Measurements from ENCODE around the gene TM7SF2.

TM7SF2 gene

DNA sequence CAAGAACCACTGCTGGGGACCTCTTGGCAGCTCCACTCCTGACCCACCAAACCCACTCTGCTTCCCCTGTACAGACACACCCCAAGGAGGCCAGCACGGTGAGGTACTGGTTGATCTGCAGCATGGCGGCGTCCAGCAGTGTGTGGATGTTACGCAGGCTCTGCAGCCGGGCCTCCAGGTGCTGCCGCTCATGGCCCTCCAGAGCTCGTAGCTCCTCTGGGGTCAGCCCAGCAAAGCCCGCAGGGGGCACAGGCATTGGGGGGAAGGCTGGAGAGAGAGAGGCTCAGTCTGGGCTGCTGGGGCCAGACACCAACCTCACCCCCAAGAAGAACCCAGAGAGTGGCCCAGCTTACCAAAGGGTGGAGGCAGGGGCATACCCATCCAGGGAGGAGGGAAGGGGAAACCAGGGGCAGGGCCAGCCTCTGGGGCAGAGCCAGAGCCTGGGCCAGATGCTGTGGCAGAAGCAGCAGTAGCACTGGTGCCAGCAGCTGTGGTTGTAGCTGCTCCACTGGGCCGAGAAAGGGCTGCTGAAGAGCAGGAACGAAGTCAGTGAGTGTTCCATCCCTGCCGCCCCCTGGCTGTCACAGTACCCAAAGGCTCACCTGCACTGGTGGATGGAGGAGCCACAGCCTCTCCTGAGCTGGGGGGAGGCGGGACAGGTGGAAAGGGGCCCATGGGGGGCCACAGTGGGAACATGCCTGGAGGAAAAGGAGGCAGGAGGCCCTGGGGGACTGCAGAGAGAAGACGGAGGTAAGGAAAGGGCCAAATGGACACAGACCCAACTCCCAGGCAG is 18.2 kb downstream of the TM7SF2 start:
- no peaks in the 10 kb centered on the region for H3K27me3 ChIP-seq (ENCODE audit: insufficient read depth, low read length, poor library complexity, severe bottlenecking)
- TF ChIP-seq, protein P1, sequence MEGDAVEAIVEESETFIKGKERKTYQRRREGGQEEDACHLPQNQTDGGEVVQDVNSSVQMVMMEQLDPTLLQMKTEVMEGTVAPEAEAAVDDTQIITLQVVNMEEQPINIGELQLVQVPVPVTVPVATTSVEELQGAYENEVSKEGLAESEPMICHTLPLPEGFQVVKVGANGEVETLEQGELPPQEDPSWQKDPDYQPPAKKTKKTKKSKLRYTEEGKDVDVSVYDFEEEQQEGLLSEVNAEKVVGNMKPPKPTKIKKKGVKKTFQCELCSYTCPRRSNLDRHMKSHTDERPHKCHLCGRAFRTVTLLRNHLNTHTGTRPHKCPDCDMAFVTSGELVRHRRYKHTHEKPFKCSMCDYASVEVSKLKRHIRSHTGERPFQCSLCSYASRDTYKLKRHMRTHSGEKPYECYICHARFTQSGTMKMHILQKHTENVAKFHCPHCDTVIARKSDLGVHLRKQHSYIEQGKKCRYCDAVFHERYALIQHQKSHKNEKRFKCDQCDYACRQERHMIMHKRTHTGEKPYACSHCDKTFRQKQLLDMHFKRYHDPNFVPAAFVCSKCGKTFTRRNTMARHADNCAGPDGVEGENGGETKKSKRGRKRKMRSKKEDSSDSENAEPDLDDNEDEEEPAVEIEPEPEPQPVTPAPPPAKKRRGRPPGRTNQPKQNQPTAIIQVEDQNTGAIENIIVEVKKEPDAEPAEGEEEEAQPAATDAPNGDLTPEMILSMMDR (conservative IDR thresholded peaks at IDR 0.05; ENCODE audit: low read length): no peak
- TF ChIP-seq EZH2phosphoT487 (IDR thresholded peaks at IDR 0.05; ENCODE audit: borderline replicate concordance): no peak
- H3K4me1 ChIP-seq (ENCODE audit: insufficient read depth, low read length, poor library complexity, severe bottlenecking): peaks cover 17% of the 10 kb centered on the region
- no peak overlapping the region for H2AFZ ChIP-seq (ENCODE audit: low read length)
- peaks cover 21% of the 10 kb centered on the region for H4K20me1 ChIP-seq (ENCODE audit: insufficient read depth, low read length, poor library complexity, severe bottlenecking)
- H3F3A ChIP-seq (ENCODE audit: low read depth): no peaks in the 10 kb centered on the region
- no peak overlapping the region for H3K4me3 ChIP-seq (ENCODE audit: low read length, poor library complexity, severe bottlenecking)
- no peaks in the 10 kb centered on the region for H3K9me2 ChIP-seq (replicated peaks; ENCODE audit: low read depth, low read length)
- peaks cover 32% of the 10 kb centered on the region for H3K79me2 ChIP-seq (ENCODE audit: insufficient read depth, low read length)
- H3K4me2 ChIP-seq (ENCODE audit: low read depth, low read length, poor library complexity, severe bottlenecking): no peak overlapping the region
- H3K36me3 ChIP-seq (ENCODE audit: insufficient read depth, low read length): peaks cover 57% of the 10 kb centered on the region
- no peak overlapping the region for H3K9ac ChIP-seq (ENCODE audit: low read depth, low read length, poor library complexity, severe bottlenecking)
- no peaks in the 10 kb centered on the region for H3K9me3 ChIP-seq (ENCODE audit: insufficient read depth, low read depth, low read length)

DNA sequence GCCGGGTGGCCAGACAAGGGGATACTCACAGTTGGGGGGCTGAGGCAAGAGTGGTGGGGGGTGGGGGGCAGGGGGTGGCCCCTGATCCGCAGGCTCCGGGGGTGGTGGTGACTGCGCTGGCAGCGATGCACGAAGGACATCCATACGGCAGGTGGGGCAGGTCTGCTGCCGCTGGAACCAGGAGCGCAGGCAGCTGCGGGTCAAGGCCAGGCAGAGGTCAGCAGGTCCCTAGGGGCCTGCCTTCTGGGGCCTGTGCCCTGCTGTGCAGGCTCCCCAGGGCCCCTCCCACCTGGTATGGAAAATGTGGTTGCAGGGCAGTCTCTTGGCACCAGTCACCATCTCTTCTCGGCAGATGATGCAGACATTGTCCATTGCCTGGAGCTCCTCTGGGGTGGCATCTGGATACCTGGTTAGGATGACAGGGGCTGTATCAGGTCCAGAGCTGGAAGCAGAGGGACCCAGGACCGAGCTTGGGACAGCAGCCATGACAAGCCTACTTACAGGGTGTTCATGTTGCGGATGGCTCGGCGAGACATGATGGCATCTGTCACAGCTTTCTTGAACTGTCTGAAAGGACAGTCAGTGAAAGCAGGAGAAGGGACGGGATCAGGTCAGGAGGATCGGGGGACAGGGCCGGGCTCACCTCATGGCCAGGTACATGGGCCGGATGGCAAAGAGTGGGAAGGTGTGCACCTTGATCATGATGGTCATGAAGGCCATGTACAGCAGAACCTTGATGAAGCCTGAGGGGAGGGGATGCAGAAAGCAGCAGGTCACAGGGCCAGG is 19.2 kb downstream of the TM7SF2 start:
- TF ChIP-seq EZH2phosphoT487 (IDR thresholded peaks at IDR 0.05; ENCODE audit: borderline replicate concordance): no peak
- TF ChIP-seq, protein P1 (conservative IDR thresholded peaks at IDR 0.05; ENCODE audit: low read length): no peak
- Histone ChIP-seq H4K20me1 (ENCODE audit: insufficient read depth, low read length, poor library complexity, severe bottlenecking) (peaks cover 21% of the 10 kb centered on the region), H3K27me3 (ENCODE audit: insufficient read depth, low read length, poor library complexity, severe bottlenecking) (no peaks in the 10 kb centered on the region), H2AFZ (ENCODE audit: low read length) (no peak overlapping the region), H3K9me3 (ENCODE audit: insufficient read depth, low read depth, low read length) (no peaks in the 10 kb centered on the region), H3K4me2 (ENCODE audit: low read depth, low read length, poor library complexity, severe bottlenecking) (no peak overlapping the region), H3F3A (ENCODE audit: low read depth) (no peaks in the 10 kb centered on the region), H3K9me2 (replicated peaks; ENCODE audit: low read depth, low read length) (no peaks in the 10 kb centered on the region), H3K4me3 (ENCODE audit: low read length, poor library complexity, severe bottlenecking) (no peak overlapping the region), H3K79me2 (ENCODE audit: insufficient read depth, low read length) (peaks cover 26% of the 10 kb centered on the region), H3K4me1 (ENCODE audit: insufficient read depth, low read length, poor library complexity, severe bottlenecking) (peaks cover 20% of the 10 kb centered on the region), H3K9ac (ENCODE audit: low read depth, low read length, poor library complexity, severe bottlenecking) (no peak overlapping the region), H3K36me3 (ENCODE audit: insufficient read depth, low read length) (peaks cover 53% of the 10 kb centered on the region)

DNA sequence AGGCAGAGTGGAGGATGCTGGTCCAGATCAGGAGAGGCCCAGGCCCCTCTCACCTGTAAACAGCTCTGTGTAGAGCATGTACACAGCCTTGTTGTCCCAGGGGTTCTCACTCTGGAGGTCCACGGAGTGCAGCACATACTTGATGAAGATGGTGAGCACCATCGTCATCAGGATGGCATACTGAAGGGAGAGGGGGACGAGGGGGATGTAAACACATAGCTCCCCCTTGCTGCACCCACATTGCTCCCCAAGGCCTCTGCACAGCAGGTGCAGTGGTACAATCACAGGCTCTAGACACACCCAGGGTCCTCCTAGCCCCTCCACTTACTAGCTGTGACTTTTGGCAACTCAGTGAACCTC is 19.7 kb downstream of the TM7SF2 start:
- Histone ChIP-seq H3K9me2 (replicated peaks; ENCODE audit: low read depth, low read length) (no peaks in the 10 kb centered on the region), H3K9me3 (ENCODE audit: insufficient read depth, low read depth, low read length) (no peaks in the 10 kb centered on the region), H3K4me3 (ENCODE audit: low read length, poor library complexity, severe bottlenecking) (no peak overlapping the region), H4K20me1 (ENCODE audit: insufficient read depth, low read length, poor library complexity, severe bottlenecking) (peaks cover 21% of the 10 kb centered on the region), H3K4me1 (ENCODE audit: insufficient read depth, low read length, poor library complexity, severe bottlenecking) (peaks cover 24% of the 10 kb centered on the region), H3K9ac (ENCODE audit: low read depth, low read length, poor library complexity, severe bottlenecking) (no peak overlapping the region), H3F3A (ENCODE audit: low read depth) (no peaks in the 10 kb centered on the region), H3K4me2 (ENCODE audit: low read depth, low read length, poor library complexity, severe bottlenecking) (no peak overlapping the region), H2AFZ (ENCODE audit: low read length) (no peak overlapping the region), H3K79me2 (ENCODE audit: insufficient read depth, low read length) (peaks cover 26% of the 10 kb centered on the region), H3K27me3 (ENCODE audit: insufficient read depth, low read length, poor library complexity, severe bottlenecking) (no peaks in the 10 kb centered on the region), H3K36me3 (ENCODE audit: insufficient read depth, low read length) (peaks cover 49% of the 10 kb centered on the region)
- TF ChIP-seq, protein P1 (conservative IDR thresholded peaks at IDR 0.05; ENCODE audit: low read length): no peak
- TF ChIP-seq EZH2phosphoT487 (IDR thresholded peaks at IDR 0.05; ENCODE audit: borderline replicate concordance): no peak
